GM23338 (cell line): ENCODE measurements around the gene HSPB9. TPM values are rescaled to one million over a fixed set of nuclear protein-coding genes. Genes with fewer than 3 reads are reported as not detected.
A peak's percentile ranks its signal among the peaks of the same experiment; 100 is the strongest.
"Not testable (repeated sequence)": the region's sequence is repeated elsewhere in the genome, so short reads cannot be mapped to it uniquely, and the experiment has no call there.

Source experiments
- ATAC-seq: fragments of 200-7000 bp; cut with Tn5 transposase; 3 replicates; pipeline ENCODE4 v1.9.1; 2020
- DNase-seq: peaks from one replicate; pipeline ENCODE4 v3.0.0-alpha.2; 2015; ENCODE audit warnings: low spot score
- H2AFZ ChIP-seq: fragments of 200-600 bp; sonication (generic); 2 replicates; pipeline ENCODE4 v1.8.0; 2016; ENCODE audit warnings: antibody characterized with exemption, mild to moderate bottlenecking, moderate library complexity
- H3F3A ChIP-seq: fragments of 200-600 bp; sonication (generic); replicated peaks from 2 replicates; pipeline ENCODE4 v1.8.0; 2017; ENCODE audit warnings: antibody characterized with exemption, mixed run types, low read depth
- H3K27ac ChIP-seq: fragments of 200-600 bp; sonication (generic); 2 replicates; pipeline ENCODE4 v1.6.1; 2016; ENCODE audit warnings: low read depth
- H3K27me3 ChIP-seq: fragments of 200-600 bp; sonication (generic); 2 replicates; pipeline ENCODE4 v1.8.0; 2016; ENCODE audit warnings: mild to moderate bottlenecking, mixed run types, moderate library complexity; ENCODE audit not compliant: insufficient read depth
- H3K36me3 ChIP-seq: fragments of 200-600 bp; sonication (generic); 2 replicates; pipeline ENCODE4 v1.8.0; 2016; ENCODE audit warnings: mild to moderate bottlenecking; ENCODE audit not compliant: insufficient read depth
- H3K4me1 ChIP-seq: fragments of 200-600 bp; sonication (generic); 2 replicates; pipeline ENCODE4 v1.8.0; 2016; ENCODE audit warnings: mild to moderate bottlenecking, moderate library complexity; ENCODE audit not compliant: insufficient read depth
- H3K4me2 ChIP-seq: fragments of 200-600 bp; sonication (generic); 2 replicates; pipeline ENCODE4 v1.7.1; 2017; ENCODE audit warnings: mixed run types
- H3K4me3 ChIP-seq: fragments of 200-600 bp; sonication (generic); 2 replicates; pipeline ENCODE4 v1.6.1; 2016; ENCODE audit warnings: mixed run types
- H3K79me2 ChIP-seq: fragments of 200-600 bp; sonication (generic); replicated peaks from 2 replicates; pipeline ENCODE4 v1.8.0; 2017; ENCODE audit warnings: mild to moderate bottlenecking; ENCODE audit not compliant: insufficient read depth
- H3K9me2 ChIP-seq: fragments of 200-600 bp; sonication (generic); 2 replicates; pipeline ENCODE4 v1.8.0; 2017; ENCODE audit not compliant: insufficient read depth
- H4K20me1 ChIP-seq: fragments of 200-600 bp; sonication (generic); replicated peaks from 2 replicates; pipeline ENCODE4 v1.8.0; 2017; ENCODE audit warnings: mild to moderate bottlenecking; ENCODE audit not compliant: insufficient read depth
- H3K27ac Mint-ChIP-seq: 2 replicates; pipeline ENCODE4 v1.8.0; 2020; ENCODE audit warnings: inconsistent platforms, mild to moderate bottlenecking, moderate library complexity, mixed read lengths
- H3K27me3 Mint-ChIP-seq: 3 replicates; pipeline ENCODE4 v1.8.0; 2022; ENCODE audit warnings: low read depth, mild to moderate bottlenecking, moderate library complexity, mixed read lengths, inconsistent platforms; ENCODE audit not compliant: insufficient read depth, poor library complexity
- H3K36me3 Mint-ChIP-seq: 3 replicates; pipeline ENCODE4 v1.8.0; 2021; ENCODE audit warnings: low read depth, mild to moderate bottlenecking, inconsistent platforms, moderate library complexity, mixed read lengths
- H3K4me1 Mint-ChIP-seq: 3 replicates; pipeline ENCODE4 v1.8.0; 2020; ENCODE audit warnings: mild to moderate bottlenecking, inconsistent platforms, mixed read lengths
- H3K4me3 Mint-ChIP-seq: 3 replicates; pipeline ENCODE4 v1.8.0; 2021; ENCODE audit warnings: moderate library complexity, mild to moderate bottlenecking, inconsistent platforms, mixed read lengths
- H3K9me3 Mint-ChIP-seq: 3 replicates; pipeline ENCODE4 v1.8.0; 2020; ENCODE audit warnings: moderate library complexity, mild to moderate bottlenecking, inconsistent platforms, mixed read lengths
- CTCF ChIP-seq, 2 experiments: fragments of 200-600 bp in 1 of 2; sonication (generic) in 1 of 2; conservative IDR thresholded peaks; 2 replicates each; pipeline versions ENCODE4 v1.5.1 to v1.6.1; 2016 to 2017; ENCODE audit warnings: antibody characterized with exemption in 2 of 2, low read depth in 2 of 2, mild to moderate bottlenecking in 2 of 2, moderate library complexity in 1 of 2
- ZNF331 ChIP-seq: fragments of 250-450 bp; sonication (Bioruptor Pico); IDR thresholded peaks from 2 replicates; pipeline ENCODE4 v1.5.0; 2020; ENCODE audit warnings: low read depth, mild to moderate bottlenecking, moderate library complexity
- ZNF462 ChIP-seq: fragments of 250-450 bp; sonication (Bioruptor Pico); IDR thresholded peaks from 2 replicates; pipeline ENCODE4 v1.5.0; 2020; ENCODE audit warnings: mild to moderate bottlenecking, moderate library complexity
- polyA plus RNA-seq: library from polyadenylated mRNA; unstranded; fragments of >200 nt; fragmentation: Nextera tagmentation; extraction: Ambion mirVana; gene quantifications from 2 replicates; pipeline ENCODE4 v1.2.1, GENCODE V29; 2016
- total RNA-seq: library from RNA; depleted of rRNA; stranded (reverse); fragments of >200 nt; shearing (Covaris generic); gene quantifications from 2 replicates; pipeline ENCODE4 v1.2.3, GENCODE V29; 2014

Gene HSPB9
- total and polyA plus RNA-seq, 2 experiments from 2014 or later, result 0.31 to 0.52 TPM

- Mint-ChIP-seq H3K36me3 (peaks cover 5% of the 10 kb centered on the region), H3K4me3 (no peak overlapping the region), H3K27ac (no peak overlapping the region), H3K9me3 (no peaks in the 10 kb centered on the region), H3K27me3 (peaks cover 3% of the 10 kb centered on the region), H3K4me1 (peaks cover 14% of the 10 kb centered on the region)
- Histone ChIP-seq H3K27ac (0 out of 2 replicates have a peak overlapping the region, but pooled peaks have one; percentile 55), H3K4me3 (no peak overlapping the region), H3K4me2 (no peak overlapping the region), H4K20me1 (peaks cover 27% of the 10 kb centered on the region; the same call in 1 of the 2 replicates), H3K4me1 (peaks cover 7% of the 10 kb centered on the region), H3K9me2 (no peaks in the 10 kb centered on the region), H2AFZ (no peak overlapping the region), H3F3A (0 out of 2 replicates have a peak, but pooled peaks cover 4% of the 10 kb centered on the region), H3K27me3 (no peaks in the 10 kb centered on the region), H3K36me3 (no peaks in the 10 kb centered on the region), H3K79me2 (peaks cover 87% of the 10 kb centered on the region)
- DNase-seq (no peak), ATAC-seq (peak; percentile 58)
- no peak for TF ChIP-seq CTCF (conservative IDR thresholded peaks at IDR 0.05; ENCODE audit: low read depth in 2 of 2)
- no peak for TF ChIP-seq ZNF462 (CRISPR knock-in tag)
- TF ChIP-seq ZNF331, result no peak
These were observed 16.3 kb downstream of the HSPB9 start for GRCh38 chr17:42138749-42139492.

GRCh38 chr17:42140690-42141089, 18.1 kb downstream of the HSPB9 start:
- Histone ChIP-seq H4K20me1 (peaks cover 20% of the 10 kb centered on the region), H3K79me2 (peaks cover 87% of the 10 kb centered on the region)

More at GRCh38 chr17:42140690-42141089, 18.1 kb downstream of the HSPB9 start:
- H3K27me3 ChIP-seq, H3K4me1 ChIP-seq, H3K4me2 ChIP-seq, H3K36me3 Mint-ChIP-seq, H3K4me1 Mint-ChIP-seq, H3K36me3 ChIP-seq, H3K27ac Mint-ChIP-seq, DNase-seq, H3K27ac ChIP-seq, ATAC-seq, H3K9me2 ChIP-seq, H3K9me3 Mint-ChIP-seq, H2AFZ ChIP-seq, H3K4me3 ChIP-seq, H3K4me3 Mint-ChIP-seq, H3F3A ChIP-seq, H3K27me3 Mint-ChIP-seq: not testable (repeated sequence)
